BJ (cell line): ENCODE measurements around the gene C18orf63. TPM values are rescaled to one million over a fixed set of nuclear protein-coding genes. Genes with fewer than 3 reads are reported as not detected.

ENCODE experiments used
- CTCF ChIA-PET: fragments of 350-600 bp; formaldehyde crosslinking; extraction: SDS; loops from one replicate; lab custom pipeline; 2021; ENCODE audit warnings: antibody characterized with exemption, inconsistent platforms; lab: Yijun Ruan, JAX
- POLR2A ChIA-PET: fragments of 300-600 bp; sonication (Branson Sonifier 250); formaldehyde crosslinking; extraction: SDS; loops from one replicate; lab custom pipeline; 2021; ENCODE audit warnings: antibody characterized with exemption; lab: Charles Lee
- DNase-seq: peaks from one replicate; pipeline ENCODE4 v3.0.0-alpha.2; 2011; ENCODE audit warnings: low read depth
- H3K27me3 ChIP-seq: 2 replicates; pipeline ENCODE4 v1.6.0; 2011; ENCODE audit warnings: low read length; ENCODE audit not compliant: control insufficient read depth, insufficient read depth
- H3K36me3 ChIP-seq: 2 replicates; pipeline ENCODE4 v1.5.1; 2011; ENCODE audit warnings: low read length; ENCODE audit not compliant: control insufficient read depth, insufficient read depth
- H3K4me3 ChIP-seq: 2 replicates; pipeline ENCODE4 v1.5.1; 2011; ENCODE audit warnings: low read depth, mild to moderate bottlenecking, control low read depth, low read length
- polyA plus RNA-seq: library from polyadenylated mRNA; depleted of rRNA; stranded (reverse); fragments of >200 nt; gene quantifications from 2 replicates; pipeline ENCODE4 v1.2.3, GENCODE V29; 2011
- TF ChIP-seq, protein P1 (sequence below): IDR thresholded peaks from 2 replicates; pipeline ENCODE4 v1.5.1; 2011; ENCODE audit warnings: low read depth, mild to moderate bottlenecking, control low read depth, inconsistent platforms, low read length, moderate library complexity; ENCODE audit not compliant: insufficient read depth

Gene C18orf63
- polyA plus RNA-seq, 1 experiment = not detected

DNA sequence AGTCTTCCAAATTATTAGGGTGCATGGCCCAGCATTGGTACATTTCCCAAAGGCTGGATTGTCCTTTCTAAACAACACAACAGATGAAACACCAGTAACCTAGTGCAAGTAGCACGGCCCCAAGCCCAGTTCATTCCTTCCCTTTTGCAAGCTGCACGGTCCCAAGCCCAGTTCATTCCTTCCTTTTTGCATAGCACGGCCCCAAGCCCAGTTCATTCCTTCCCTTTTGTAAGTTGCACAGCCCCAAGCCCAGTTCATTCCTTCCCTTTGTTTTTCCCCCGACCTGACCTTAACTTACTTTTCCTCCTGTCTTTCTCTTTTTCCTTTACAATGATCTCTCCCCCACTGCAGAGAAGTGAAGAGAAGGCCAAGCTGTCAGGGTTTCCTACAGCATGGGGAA is 60.9 kb downstream of the C18orf63 start:
- H3K4me3 ChIP-seq = no peak overlapping the region
- POLR2A ChIA-PET = no interaction called here
- CTCF ChIA-PET = no interaction called here
- TF ChIP-seq, protein P1, sequence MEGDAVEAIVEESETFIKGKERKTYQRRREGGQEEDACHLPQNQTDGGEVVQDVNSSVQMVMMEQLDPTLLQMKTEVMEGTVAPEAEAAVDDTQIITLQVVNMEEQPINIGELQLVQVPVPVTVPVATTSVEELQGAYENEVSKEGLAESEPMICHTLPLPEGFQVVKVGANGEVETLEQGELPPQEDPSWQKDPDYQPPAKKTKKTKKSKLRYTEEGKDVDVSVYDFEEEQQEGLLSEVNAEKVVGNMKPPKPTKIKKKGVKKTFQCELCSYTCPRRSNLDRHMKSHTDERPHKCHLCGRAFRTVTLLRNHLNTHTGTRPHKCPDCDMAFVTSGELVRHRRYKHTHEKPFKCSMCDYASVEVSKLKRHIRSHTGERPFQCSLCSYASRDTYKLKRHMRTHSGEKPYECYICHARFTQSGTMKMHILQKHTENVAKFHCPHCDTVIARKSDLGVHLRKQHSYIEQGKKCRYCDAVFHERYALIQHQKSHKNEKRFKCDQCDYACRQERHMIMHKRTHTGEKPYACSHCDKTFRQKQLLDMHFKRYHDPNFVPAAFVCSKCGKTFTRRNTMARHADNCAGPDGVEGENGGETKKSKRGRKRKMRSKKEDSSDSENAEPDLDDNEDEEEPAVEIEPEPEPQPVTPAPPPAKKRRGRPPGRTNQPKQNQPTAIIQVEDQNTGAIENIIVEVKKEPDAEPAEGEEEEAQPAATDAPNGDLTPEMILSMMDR = no peak
- H3K27me3 ChIP-seq = peaks cover 1% of the 10 kb centered on the region; the same call in 1 of the 2 replicates
- DNase-seq = no peak
- no peaks in the 10 kb centered on the region for H3K36me3 ChIP-seq

DNA sequence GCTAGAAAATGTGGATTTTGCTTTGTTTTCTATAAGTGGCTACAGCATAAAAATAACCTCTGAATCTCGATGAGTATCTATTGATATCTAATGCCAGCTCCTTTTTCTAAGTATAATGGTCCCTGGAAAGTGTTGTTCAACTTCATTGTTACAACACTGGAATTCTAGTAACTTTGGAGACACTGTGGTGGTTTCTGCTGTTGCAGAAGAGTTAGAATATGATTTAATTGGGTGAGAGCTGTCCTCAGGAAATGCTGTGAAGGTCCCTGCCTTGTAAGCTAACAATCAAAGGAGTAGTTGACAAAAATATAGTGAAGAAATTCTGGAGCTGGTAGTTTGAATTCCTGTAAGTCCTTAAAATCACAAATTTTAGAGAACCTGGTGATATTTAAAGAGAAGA is 62.1 kb downstream of the C18orf63 start:
- H3K36me3 ChIP-seq = no peaks in the 10 kb centered on the region
- no peak overlapping the region for H3K4me3 ChIP-seq
- POLR2A ChIA-PET = no interaction called here
- DNase-seq = no peak
- TF ChIP-seq, protein P1 = no peak
- CTCF ChIA-PET = interaction anchor here (0.6 to 1.3 kb wide), 3 partner anchors 9 to 1662 kb away, joined by 3 read pairs; no protein-coding TSS in a partner anchor
- no peaks in the 10 kb centered on the region; the same call in 1 of the 2 replicates for H3K27me3 ChIP-seq

DNA sequence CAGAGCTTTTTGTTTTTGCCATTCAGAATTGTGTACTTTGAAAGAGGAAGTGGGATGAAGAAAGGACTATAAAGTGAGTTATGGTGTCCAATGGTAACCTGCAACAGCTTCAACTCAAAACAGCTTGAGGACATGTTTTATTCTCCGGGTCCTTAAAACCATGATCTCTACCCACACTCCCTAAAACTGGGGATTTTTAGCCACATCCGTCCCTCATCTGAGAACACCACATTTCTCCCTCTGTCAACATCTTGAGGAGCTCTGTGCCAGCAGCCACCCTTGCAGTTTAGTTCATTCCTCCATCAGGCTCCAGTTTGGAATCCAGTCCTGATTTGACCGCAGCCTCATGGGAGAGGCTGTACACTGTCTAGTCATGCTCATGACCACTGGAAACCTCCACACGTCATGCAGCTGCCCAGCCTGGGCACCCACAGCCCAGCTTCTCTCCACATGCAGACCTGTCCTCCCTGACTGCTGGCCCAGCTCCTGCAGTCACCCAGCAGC is 62.6 kb downstream of the C18orf63 start:
- POLR2A ChIA-PET = no interaction called here
- H3K4me3 ChIP-seq = no peak overlapping the region
- H3K36me3 ChIP-seq = no peaks in the 10 kb centered on the region
- no peaks in the 10 kb centered on the region; the same call in 1 of the 2 replicates for H3K27me3 ChIP-seq
- TF ChIP-seq, protein P1 = no peak
- DNase-seq = no peak
- CTCF ChIA-PET = interaction anchor here (0.6 to 1.3 kb wide), 2 partner anchors 9 to 168 kb away, joined by 3 read pairs; no protein-coding TSS in a partner anchor

DNA sequence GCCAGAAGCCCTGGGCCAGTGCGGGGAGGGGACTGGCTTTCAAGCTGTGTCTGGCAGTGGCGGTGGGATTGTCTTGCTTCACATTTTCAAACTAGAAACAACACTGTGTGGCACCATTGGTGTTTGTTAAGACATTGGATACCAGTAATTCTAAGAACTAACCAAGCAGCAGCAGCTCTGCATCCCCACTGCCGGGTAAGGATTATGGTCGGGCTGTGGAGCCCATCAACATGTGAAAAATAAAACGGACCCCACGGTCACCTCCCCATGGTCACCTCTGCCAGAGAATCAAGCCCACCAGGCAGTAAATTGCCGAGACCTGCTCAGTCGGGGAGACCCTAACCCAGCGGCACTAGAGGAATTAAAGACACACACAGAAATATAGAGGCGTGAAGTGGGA is 65.3 kb downstream of the C18orf63 start:
- DNase-seq = no peak
- ChIA-PET CTCF (no interaction called here), POLR2A (no interaction called here)
- Histone ChIP-seq H3K36me3 (no peaks in the 10 kb centered on the region), H3K27me3 (no peaks in the 10 kb centered on the region; the same call in 1 of the 2 replicates), H3K4me3 (no peak overlapping the region)
- TF ChIP-seq, protein P1 = no peak

DNA sequence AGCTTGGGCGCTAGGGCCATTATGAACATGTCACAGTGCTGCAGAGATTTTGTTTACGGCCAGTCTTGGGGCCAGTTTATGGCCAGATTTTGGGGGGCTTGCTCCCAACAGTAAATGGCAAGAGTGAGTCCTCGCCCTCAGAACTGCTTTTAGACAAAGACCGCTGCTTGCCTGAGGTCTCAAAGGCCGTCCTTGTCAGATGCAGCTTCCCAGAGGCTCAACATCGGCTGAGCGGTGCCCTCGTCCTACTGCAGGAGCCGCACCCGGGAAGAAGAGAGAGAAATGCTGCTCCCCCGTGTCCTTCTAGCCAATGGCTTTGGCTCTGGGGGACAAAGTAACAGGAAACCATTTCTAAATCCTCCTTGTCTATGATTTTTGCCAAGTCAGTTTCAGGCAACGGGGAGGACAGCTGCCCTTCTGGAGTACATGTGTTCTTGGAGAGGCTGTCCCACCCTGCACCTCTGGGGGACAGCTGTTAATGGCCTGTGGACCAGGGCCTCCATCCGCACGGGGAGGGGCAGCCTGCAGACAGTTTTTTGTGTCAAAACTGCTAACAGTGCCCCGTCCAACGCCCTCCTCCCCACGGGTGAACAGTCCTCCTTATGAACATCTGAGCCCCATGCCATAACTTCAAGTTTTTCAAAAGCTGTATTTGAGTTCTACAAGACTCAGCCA is 66.1 kb downstream of the C18orf63 start:
- DNase-seq = no peak
- TF ChIP-seq, protein P1 = no peak
- CTCF ChIA-PET = interaction anchor here (0.8 to 1.0 kb wide), 2 partner anchors 28 to 170 kb away, joined by 3 to 4 read pairs; no protein-coding TSS in a partner anchor
- no peaks in the 10 kb centered on the region; the same call in 1 of the 2 replicates for H3K27me3 ChIP-seq
- POLR2A ChIA-PET = no interaction called here
- H3K36me3 ChIP-seq = no peaks in the 10 kb centered on the region
- H3K4me3 ChIP-seq = no peak overlapping the region
